Left ventricle myocardium inferior (tissue), 1 donor: ENCODE results near the gene SLC38A6. TPM values are rescaled to one million over a fixed set of nuclear protein-coding genes. Genes with fewer than 3 reads are reported as not detected.

Experiments
- DNase-seq: peaks from one replicate; pipeline ENCODE4 v3.0.0-alpha.2; 2020
- H3K27ac ChIP-seq: fragments of 200-600 bp; replicated peaks from 2 replicates; pipeline ENCODE4 v1.8.0; 2021
- H3K27me3 ChIP-seq: fragments of 200-600 bp; 2 replicates; pipeline ENCODE4 v1.8.0; 2021; ENCODE audit warnings: low read depth
- H3K36me3 ChIP-seq: fragments of 200-600 bp; 2 replicates; pipeline ENCODE4 v1.8.0; 2021
- H3K4me1 ChIP-seq: fragments of 200-600 bp; 2 replicates; pipeline ENCODE4 v1.8.0; 2021
- H3K4me3 ChIP-seq: fragments of 200-600 bp; 2 replicates; pipeline ENCODE4 v1.8.0; 2021; ENCODE audit warnings: mild to moderate bottlenecking, moderate library complexity
- H3K9me3 ChIP-seq: fragments of 200-600 bp; replicated peaks from 2 replicates; pipeline ENCODE4 v1.8.0; 2021
- intact Hi-C: fragments of 100-400 bp; cut with micrococcal nuclease; formaldehyde crosslinking; loops from one replicate; pipeline ENCODE4 v1.11.0; 2022
- total RNA-seq: library from RNA; stranded (reverse); fragmentation: NEBNext Ultra II Directional; extraction: Animal tissue kit (Norgen Biotek cat#: 25700); gene quantifications from one replicate; pipeline ENCODE4 v1.2.1, GENCODE V29; 2021
- TF ChIP-seq, protein P1 (sequence below): fragments of 200-600 bp; IDR thresholded peaks from 2 replicates; pipeline ENCODE4 v1.8.0; 2021; ENCODE audit warnings: antibody characterized with exemption, mild to moderate bottlenecking, borderline replicate concordance
- donor health status: DM: no; HTN: yes; CAD: no; lungs with severe emphysema.

SLC38A6 gene
- total RNA-seq, 1 donor from 2014 or later, result 6.3 TPM

DNA sequence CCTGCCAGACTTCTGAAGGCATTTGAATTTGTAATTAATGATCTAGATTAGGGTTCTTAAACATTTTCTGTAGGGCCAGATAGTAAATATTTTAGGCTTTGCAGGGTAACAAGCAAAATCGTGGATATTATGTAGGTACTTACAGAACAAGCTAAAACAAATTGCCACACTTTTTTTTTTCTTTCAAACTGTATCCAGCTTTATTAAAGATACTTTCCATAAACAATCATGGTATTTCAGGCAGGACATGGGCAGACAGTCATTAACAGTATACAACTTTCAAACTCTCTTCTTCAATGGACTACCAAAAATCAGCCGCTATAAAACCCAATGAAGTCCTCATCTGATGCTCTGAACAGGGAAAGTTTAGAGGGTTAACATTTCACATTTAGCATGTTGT is 9.8 kb upstream of the SLC38A6 start:
- Histone ChIP-seq H3K4me1 (peaks cover 5% of the 10 kb centered on the region), H3K27ac (no peak overlapping the region), H3K9me3 (no peaks in the 10 kb centered on the region), H3K36me3 (peaks cover 6% of the 10 kb centered on the region), H3K4me3 (no peak overlapping the region), H3K27me3 (no peaks in the 10 kb centered on the region)
- TF ChIP-seq, protein P1, sequence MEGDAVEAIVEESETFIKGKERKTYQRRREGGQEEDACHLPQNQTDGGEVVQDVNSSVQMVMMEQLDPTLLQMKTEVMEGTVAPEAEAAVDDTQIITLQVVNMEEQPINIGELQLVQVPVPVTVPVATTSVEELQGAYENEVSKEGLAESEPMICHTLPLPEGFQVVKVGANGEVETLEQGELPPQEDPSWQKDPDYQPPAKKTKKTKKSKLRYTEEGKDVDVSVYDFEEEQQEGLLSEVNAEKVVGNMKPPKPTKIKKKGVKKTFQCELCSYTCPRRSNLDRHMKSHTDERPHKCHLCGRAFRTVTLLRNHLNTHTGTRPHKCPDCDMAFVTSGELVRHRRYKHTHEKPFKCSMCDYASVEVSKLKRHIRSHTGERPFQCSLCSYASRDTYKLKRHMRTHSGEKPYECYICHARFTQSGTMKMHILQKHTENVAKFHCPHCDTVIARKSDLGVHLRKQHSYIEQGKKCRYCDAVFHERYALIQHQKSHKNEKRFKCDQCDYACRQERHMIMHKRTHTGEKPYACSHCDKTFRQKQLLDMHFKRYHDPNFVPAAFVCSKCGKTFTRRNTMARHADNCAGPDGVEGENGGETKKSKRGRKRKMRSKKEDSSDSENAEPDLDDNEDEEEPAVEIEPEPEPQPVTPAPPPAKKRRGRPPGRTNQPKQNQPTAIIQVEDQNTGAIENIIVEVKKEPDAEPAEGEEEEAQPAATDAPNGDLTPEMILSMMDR, result no peak
- intact Hi-C loops, result no loop called here
- DNase-seq, result no peak

DNA sequence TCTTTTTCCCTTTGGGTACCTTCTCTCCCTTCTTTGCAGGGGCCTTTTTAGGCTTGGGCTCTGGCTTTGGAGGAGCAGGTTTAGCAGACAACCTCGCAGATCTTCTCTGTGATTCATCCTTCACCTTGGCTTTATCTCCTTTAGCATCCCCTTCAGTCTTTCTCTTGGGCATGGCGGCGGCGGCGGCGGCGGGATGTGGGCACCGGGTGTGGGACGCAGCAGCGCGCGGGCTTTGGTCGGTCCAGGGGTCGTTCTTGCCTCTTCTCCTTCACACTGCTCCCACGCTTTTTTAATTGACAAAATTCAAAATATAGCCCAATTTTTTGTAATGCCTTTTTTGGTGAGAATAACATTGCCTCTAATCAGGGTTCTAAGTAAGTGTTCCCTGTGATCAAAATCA is 8.8 kb upstream of the SLC38A6 start:
- Histone ChIP-seq H3K9me3 (no peaks in the 10 kb centered on the region), H3K36me3 (peaks cover 6% of the 10 kb centered on the region), H3K27me3 (no peaks in the 10 kb centered on the region), H3K4me3 (no peak overlapping the region), H3K27ac (no peak overlapping the region), H3K4me1 (peaks cover 5% of the 10 kb centered on the region)
- intact Hi-C loops, result no loop called here
- no peak for DNase-seq
- TF ChIP-seq, protein P1, result no peak

DNA sequence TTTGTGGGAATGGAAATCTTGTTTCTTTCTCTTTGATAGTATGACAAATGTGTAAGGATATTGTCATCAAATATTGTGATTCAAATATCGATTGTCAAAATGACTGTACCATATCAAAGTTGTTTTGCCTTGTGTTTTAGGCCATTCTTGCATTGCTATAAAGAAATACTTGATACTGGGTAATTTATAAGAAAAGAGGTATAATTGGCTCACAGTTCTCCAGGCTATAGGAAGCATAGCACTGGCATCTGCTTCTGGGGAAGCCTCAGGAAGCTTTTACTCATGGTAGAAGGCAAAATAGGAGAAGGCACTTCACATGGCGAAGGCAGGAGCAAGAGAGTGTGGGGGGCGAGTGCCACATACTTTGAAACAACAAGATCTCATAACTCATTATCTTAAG is 8.0 kb upstream of the SLC38A6 start:
- H3K27ac ChIP-seq, result no peak overlapping the region
- peaks cover 10% of the 10 kb centered on the region for H3K4me1 ChIP-seq
- TF ChIP-seq, protein P1, result no peak
- no peaks in the 10 kb centered on the region for H3K27me3 ChIP-seq
- no peaks in the 10 kb centered on the region for H3K9me3 ChIP-seq
- peaks cover 6% of the 10 kb centered on the region for H3K36me3 ChIP-seq
- intact Hi-C loops, result no loop called here
- no peak for DNase-seq
- H3K4me3 ChIP-seq, result no peak overlapping the region

DNA sequence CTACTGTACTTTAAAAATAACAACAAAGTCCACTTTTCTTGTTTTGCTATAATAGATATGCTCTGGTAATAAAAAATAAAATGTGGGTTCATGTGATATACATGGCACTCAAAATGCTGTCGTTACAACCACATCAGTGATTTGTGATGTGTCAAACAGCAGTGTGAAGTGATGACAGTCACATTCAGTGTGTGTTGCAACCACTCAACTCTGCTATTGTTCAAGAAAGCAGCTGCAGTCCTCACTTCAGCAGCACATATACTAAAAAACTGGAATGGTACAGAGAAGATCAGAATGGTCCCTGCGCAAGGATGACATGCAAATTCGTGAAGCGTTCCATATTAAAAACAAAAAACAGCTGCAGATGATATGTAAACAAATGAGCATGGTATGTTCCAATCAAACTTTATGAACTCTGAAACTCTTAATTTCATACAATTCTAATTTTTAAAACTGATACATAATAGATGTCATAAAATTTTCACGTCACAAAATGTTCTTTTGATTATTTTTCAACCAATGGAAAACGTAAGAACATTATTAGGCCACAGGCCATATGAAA is 6.9 kb upstream of the SLC38A6 start:
- Histone ChIP-seq H3K27me3 (no peaks in the 10 kb centered on the region), H3K27ac (no peak overlapping the region), H3K4me3 (no peak overlapping the region), H3K9me3 (no peaks in the 10 kb centered on the region), H3K36me3 (peaks cover 6% of the 10 kb centered on the region), H3K4me1 (peaks cover 21% of the 10 kb centered on the region)
- DNase-seq, result no peak
- intact Hi-C loops, result no loop called here
- TF ChIP-seq, protein P1, result no peak

DNA sequence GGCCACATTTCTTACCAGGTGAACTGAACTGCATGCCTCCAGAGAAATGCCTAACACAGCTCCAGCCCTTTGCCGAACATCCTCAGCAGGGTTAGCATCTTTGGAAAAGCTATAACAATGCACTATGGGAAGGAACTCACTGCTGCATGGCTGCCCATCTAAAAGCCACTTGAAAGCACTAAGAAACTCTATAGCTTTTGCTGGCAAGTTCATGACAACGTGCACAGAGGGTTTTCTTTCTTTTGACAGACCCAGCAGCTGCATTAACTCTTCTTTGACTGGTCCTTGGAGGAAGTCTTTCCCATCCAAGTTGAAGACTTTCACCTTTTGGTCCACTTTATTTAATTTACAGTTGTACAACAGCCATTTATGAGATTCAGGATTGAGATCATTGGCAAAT is 5.5 kb upstream of the SLC38A6 start:
- DNase-seq, result no peak
- Histone ChIP-seq H3K36me3 (peaks cover 6% of the 10 kb centered on the region), H3K27me3 (no peaks in the 10 kb centered on the region), H3K27ac (no peak overlapping the region), H3K9me3 (no peaks in the 10 kb centered on the region), H3K4me3 (no peak overlapping the region), H3K4me1 (peaks cover 35% of the 10 kb centered on the region)
- TF ChIP-seq, protein P1, result no peak
- intact Hi-C loops, result no loop called here
